ENCODE data around the gene COL19A1.
"Not testable (repeated sequence)": the region's sequence is repeated elsewhere in the genome, so short reads cannot be mapped to it uniquely, and the experiment has no call there.

The COL19A1 gene

GRCh38 chr6:69866351-69866769, at the start of gene COL19A1:
TSS of gene COL19A1 (plus strand) at chr6:69866556. CDS start at chr6:69879568, 13,012 bp downstream.
- no peak for DNase-seq (ENCODE audit: low read depth)

GRCh38 chr6:69816569-69816968, 49.8 kb upstream of the COL19A1 start:
- DNase-seq (ENCODE audit: low read depth), result no peak

GRCh38 chr6:69817358-69817757, 49.0 kb upstream of the COL19A1 start:
- DNase-seq (ENCODE audit: low read depth), result no peak

GRCh38 chr6:69818223-69818930, 48.0 kb upstream of the COL19A1 start:
- DNase-seq (ENCODE audit: low read depth), result no peak

GRCh38 chr6:69819138-69819537, 47.2 kb upstream of the COL19A1 start:
- no peak for DNase-seq (ENCODE audit: low read depth)

GRCh38 chr6:69820018-69820417, 46.3 kb upstream of the COL19A1 start:
- DNase-seq (ENCODE audit: low read depth), result no peak

GRCh38 chr6:69820438-69820837, 45.9 kb upstream of the COL19A1 start:
- no peak for DNase-seq (ENCODE audit: low read depth)

GRCh38 chr6:69824355-69824754, 42.0 kb upstream of the COL19A1 start:
- not testable (repeated sequence) for DNase-seq (ENCODE audit: low read depth)

GRCh38 chr6:69825904-69826303, 40.5 kb upstream of the COL19A1 start:
- no peak for DNase-seq (ENCODE audit: low read depth)

- DNase-seq (ENCODE audit: low read depth), result no peak
Observed at GRCh38 chr6:69827276-69827893, 39.0 kb upstream of the COL19A1 start.

GRCh38 chr6:69832558-69832957, 33.8 kb upstream of the COL19A1 start:
- no peak for DNase-seq (ENCODE audit: low read depth)

GRCh38 chr6:69835414-69836179, 30.8 kb upstream of the COL19A1 start:
- DNase-seq (ENCODE audit: low read depth), result no peak

- DNase-seq (ENCODE audit: low read depth), result no peak
Observed at GRCh38 chr6:69841862-69842261, 24.5 kb upstream of the COL19A1 start.

GRCh38 chr6:69843189-69843588, 23.2 kb upstream of the COL19A1 start:
- DNase-seq (ENCODE audit: low read depth), result no peak

- DNase-seq (ENCODE audit: low read depth), result no peak
Observed at GRCh38 chr6:69846312-69846711, 20.0 kb upstream of the COL19A1 start.

GRCh38 chr6:69846770-69847491, 19.4 kb upstream of the COL19A1 start:
- DNase-seq (ENCODE audit: low read depth), result no peak

- DNase-seq (ENCODE audit: low read depth), result no peak
Observed at GRCh38 chr6:69847492-69847788, 18.9 kb upstream of the COL19A1 start.

GRCh38 chr6:69848552-69848951, 17.8 kb upstream of the COL19A1 start:
- DNase-seq (ENCODE audit: low read depth), result no peak

GRCh38 chr6:69852706-69853105, 13.7 kb upstream of the COL19A1 start:
- no peak for DNase-seq (ENCODE audit: low read depth)

- DNase-seq (ENCODE audit: low read depth), result no peak
Observed at GRCh38 chr6:69861986-69862385, 4.4 kb upstream of the COL19A1 start.

- DNase-seq (ENCODE audit: low read depth), result no peak
Observed at GRCh38 chr6:69863766-69864165, 2.6 kb upstream of the COL19A1 start.

GRCh38 chr6:69865126-69865525, 1.2 kb upstream of the COL19A1 start:
- no peak for DNase-seq (ENCODE audit: low read depth)
